Middle frontal gyrus (tissue), 1 donor: ENCODE results near the gene FRMD1.

Experiments used
- DNase-seq: peaks from one replicate; pipeline ENCODE4 v3.0.0-alpha.2; 2015; ENCODE audit warnings: low spot score; ENCODE audit errors: extremely low spot score

The FRMD1 gene

DNA sequence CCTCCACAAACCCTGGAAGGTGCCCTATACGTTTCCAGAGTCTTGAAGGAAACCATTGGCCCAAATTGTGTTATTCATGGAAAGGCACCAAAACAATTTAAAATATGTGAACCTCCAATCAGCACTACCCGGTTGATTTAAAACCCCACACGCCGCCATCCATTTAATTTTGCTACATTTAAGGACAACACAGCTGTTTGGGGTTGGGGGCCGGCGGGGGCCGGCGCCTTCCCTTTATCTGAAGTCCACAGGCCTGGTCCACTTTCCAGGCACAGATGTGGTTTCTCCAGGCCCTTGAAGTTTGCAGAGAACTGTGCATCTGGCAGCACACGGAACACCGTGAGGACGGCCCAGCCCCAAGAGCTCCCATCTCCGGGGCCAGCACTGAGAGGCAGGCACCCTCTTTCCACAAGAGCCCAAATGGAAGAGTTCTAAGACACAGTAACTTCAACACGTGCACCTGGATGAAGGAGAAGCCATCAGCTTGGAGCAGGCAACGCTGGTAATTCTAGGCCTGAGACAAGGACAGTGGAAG, 16.8 kb upstream of the FRMD1 start:
- no peak for DNase-seq

DNA sequence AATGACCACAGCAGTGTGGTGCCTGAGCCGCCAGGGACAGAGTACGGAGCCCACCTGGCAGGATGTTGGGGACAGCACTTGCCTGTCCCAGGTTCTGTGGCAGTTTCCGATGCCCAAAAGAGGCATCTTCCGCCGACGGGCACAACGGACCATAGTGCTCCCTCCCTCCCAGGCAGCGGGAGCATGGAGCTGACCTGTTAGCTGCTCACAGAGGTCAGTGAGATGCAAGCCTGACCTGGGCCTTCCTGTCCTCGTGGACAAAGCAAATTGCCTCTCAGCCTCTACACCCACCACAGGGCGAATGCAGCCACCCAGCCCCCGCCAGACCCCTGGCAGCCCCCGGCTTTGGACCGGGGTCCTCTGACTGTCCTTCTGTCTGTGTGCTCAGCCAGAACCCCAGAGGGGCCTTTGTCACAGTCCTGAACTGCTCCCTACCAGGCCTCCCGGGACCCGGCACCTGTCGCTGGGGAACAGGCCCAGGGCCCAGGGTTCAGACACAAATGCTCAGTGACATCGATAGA, 16.2 kb upstream of the FRMD1 start:
- DNase-seq: no peak

DNA sequence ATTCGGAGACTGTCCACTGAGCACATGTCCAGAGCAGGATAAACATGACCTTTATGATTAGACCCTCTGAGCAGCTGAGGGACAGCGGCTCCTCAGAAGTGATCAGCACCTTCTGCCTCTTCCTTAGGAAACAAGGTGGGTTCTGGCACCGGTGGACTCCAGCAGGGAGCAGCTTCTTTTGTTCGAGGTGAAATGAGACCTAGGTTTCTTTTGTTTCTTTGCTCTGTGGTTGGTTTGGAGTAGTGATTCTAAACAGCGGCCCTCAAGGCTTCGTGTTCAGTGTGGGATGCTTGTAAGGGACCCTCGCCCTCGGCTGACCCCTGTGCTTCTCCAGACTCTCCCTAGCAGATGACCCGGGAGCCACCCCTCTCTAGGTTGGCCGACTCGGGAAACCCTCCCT, 14.6 kb upstream of the FRMD1 start:
- no peak for DNase-seq

DNA sequence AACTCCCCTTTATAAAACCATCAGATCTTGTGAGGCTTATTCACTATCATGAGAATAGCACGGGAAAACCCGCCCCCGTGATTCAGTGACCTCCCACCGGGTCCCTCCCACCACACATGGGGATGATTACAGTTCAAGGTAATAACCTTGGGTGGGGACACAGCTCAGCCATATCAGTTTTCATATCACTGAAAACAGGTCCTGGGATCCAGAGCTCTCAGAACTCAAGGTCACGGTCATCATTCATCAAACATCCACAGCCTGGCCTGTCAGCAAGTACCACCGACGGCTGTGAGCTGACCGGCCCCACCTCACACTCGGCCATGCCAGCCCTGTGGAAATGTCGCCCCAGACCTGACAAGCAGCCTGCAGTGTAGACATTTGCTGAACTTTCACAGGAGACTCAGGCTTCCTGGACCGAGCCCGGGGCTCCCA, 14.1 kb upstream of the FRMD1 start:
- no peak for DNase-seq

DNA sequence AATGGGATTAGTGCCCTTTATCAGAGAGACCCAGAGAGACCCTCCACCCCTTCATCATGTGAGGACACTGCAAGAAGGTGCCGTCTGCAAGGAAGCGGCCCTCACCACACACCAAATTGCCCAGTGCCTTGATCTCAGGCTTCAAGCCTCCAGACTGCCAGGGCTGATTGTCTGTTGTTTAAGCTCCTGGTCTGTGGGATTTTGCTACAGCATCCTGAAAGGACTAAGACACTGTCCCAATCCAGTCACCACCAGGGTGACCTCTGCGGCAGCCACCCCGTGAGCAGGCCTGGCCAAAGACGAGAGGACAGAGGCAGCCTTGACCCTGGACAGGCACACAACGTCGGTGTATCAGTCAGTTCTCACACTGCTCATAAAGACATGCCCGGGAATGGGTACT, 13.5 kb upstream of the FRMD1 start:
- DNase-seq: no peak

DNA sequence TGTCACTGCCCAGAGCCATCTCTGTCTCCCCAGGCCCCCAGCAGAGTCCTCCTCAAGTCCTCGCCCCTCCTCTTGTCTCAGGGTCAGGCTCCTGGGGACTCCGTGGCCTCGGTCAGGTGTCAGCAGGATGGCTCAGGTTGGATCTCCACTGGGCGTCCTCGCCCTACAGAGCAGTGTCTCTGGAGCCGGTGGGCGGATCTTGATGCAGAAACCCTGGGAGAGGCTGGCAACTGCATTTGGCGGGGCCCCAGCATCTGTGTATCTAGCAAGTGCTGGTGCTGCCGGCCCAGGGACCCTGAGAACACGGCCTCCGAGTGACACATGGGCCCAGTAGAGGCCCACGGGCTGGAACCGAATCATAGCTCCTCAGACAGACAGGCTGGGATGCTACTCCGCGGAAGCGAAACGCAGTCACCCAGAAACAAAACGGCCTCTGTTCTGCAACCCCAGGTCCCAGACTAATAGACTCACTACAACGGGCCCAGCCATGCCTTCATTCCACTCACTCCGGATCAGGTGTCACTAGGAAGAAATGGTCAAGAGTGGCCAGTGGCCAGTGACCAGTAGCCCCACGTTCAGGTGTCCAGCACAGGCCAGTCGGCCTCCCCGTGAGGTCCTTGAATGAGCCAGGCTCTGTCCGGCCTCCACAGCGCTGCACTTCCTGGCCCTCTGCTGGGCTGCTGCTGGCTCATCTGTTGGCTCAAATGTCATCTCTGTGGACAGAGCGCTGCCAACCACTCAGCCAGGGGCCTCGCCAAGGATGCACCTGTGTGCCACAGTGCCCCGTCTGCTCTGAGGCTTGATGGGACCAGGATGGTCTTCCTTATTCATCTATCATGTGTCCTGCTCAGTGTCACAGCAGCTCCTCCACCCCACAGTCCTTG, 12.6 kb upstream of the FRMD1 start:
- DNase-seq: no peak

DNA sequence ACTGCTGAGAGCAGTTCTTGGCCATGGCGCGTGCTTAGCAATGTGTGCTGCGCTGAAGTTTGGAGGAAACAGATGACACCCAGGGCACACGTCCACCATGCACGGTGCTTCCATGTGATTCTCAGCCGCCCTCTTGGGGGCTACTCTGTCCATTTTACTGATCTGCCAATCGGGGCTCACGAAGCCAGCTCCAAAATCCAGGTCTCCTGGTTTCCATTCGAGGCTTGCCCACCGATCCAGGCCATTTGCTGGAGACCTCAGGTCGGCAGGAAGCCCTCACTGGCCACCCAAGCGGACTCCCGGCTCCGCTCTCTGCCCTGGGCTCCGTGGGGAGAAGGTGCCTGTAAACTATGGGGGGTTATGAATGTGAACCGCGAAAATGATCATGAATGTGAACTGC, 11.7 kb upstream of the FRMD1 start:
- no peak for DNase-seq

DNA sequence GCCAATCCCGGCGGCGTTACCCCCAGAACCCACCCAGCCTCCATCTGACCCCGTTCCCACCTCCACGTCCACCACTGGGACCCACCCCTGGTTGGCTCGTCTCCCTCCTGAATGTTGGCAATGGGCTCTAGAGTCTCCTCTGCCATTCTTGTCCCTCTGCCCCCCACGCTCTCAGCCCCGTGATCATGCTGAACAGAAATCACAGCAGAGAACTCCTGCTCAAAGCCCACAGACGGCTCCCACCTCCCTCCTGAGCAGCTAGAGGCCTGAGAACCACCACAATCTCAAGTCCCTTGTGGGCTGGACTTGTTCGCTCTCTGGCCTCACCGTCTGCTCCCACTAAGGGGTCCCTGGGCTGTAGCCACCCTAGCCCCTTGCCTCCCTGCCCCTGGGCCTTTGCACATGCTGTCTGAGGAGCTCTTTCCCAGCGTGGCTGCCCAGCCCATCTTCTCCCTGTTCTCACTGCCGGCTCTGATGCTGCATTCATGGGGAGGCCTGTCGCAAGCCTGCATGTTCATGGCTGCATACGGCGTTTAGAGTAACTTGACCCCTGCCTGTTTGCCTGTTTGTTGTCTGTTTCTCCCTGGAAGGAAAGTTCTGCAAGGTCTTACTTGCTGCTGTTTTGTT, 11.2 kb upstream of the FRMD1 start:
- no peak for DNase-seq

DNA sequence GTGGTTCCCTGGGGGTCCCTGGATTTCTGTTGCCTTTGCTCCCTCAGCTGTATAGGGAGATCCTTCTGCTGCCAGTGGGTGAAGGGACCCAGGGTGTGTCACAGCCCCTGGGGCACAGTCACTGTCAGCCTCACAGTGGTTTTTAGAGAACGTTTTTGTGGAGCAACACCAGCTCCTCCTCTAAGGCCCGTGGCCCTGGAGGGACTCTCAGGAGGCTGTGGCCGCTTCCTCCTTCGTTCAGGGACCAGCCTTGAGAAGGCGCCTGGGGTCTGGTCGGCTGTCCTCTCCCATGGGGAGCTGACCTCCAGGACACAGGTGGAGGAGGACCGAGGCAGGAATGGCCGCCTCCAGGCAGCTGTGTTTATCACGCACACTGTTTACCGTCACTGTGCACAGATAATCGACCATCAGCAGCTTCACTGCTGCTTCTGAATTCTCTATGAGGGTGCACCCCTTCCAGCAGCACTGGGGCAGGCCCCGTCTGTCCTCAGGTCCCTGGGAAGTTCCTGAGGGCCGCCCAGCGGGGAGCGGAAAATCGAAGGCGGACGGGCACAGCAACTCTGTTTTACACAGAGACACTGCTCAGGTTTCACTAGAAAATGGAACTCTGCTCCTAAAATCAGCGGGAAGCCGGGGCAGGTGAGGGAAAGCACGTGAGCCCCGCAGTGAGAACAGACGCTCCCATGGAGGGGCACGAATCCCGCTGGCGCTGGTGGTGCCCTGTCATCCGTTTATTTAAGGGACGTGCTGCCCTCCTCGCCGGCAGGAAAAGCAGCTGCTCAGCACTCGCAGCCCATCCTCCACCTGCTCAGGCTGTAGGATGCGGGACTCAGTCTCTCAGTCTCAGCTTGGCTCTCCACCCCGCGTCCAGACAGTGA, 10.4 kb upstream of the FRMD1 start:
- DNase-seq: no peak

DNA sequence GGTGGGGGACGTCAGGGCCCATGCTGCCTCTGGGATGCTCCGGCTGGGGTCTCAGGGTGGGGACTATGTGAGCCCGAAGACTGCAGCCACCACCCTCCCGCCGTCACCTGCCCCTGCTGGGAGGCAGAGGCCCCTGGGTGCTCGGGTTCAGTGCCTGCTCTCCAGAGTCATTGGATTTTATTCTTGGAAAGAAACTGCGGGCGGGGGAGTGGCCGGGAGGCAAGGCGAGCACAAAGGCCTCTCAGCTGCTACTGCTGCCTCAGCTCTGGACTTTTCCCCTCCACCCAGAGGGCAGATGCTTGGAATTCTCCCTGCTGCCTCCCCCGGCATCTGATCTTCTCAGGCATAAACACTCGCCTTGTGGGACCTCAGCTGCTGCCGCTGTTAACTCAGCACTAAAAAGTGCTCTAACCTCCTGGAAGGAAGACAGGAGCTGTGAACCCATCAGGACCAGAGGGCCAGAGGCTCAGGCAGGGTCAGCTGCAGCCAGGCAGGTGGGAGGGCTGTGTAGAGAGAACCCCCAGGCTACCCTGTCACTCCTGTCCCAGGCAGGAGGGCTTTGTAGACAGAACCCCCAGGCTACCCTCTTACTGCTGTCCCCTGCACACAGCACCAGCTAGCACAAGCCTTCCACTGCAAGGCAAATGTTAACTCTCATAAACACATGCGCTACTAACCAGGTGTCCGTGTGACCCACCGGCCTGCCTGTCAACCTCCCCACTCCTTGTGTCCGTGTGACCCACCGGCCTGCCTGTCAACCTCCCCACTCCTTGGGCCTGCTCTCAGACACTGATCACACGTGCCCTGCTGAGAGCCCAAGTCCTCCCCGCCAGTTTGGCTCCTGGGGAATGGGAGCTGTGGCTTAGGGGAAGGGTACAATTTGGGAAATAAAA, 9.4 kb upstream of the FRMD1 start:
- no peak for DNase-seq

DNA sequence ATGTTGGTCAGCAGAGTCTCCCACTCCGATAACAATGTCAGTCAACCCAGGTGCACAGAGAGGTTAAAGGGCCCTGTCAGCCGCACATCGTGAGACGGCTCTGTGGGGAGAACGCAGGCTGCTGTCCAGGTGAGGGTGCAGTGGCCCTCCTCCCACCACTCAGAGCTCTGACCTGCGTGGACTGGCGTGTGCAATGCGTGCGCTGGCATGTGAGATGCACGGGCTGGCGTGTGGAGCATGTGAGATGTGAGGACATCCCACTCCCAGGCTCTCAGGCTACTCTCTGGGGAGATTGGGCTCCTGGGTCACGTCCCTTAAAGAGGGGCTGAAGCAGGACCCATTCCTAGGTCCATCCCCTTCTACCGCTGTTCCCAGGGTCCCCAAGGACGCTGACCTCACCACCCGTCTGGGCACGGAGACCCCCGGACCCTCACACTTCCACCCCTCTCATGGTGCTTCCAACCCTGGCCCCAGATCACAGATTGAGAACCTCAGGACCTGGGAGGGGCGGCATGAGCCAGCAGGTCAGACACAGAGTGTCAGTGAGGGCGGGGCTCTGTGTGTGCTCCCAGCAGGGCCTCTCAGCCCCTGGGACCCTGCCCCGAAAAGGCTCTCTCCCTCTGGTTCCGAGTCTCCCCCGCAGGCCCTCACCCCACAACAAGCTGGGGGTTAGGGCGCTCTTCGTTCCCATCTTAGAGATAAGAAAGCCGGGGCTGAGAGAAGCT, 8.6 kb upstream of the FRMD1 start:
- DNase-seq: no peak

DNA sequence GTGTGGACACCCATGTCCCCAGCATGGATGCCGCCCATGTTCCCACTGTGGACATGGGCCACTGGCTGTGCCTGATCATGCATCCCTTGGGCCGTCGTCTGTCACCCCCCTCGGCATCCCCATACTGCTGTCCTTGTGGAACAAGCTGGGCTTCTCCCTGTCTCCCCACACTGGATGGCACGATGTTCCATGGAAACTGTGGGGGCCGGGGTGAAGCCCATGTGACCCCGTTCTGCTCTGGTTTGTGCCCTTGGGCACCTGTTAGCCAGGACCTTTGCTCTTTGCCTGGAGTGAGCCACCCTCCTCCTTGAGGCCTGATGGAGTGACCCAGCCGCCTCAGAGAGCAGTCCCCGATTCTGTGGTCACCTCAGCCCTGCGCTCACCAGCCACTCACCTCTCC, 7.6 kb upstream of the FRMD1 start:
- DNase-seq: no peak

DNA sequence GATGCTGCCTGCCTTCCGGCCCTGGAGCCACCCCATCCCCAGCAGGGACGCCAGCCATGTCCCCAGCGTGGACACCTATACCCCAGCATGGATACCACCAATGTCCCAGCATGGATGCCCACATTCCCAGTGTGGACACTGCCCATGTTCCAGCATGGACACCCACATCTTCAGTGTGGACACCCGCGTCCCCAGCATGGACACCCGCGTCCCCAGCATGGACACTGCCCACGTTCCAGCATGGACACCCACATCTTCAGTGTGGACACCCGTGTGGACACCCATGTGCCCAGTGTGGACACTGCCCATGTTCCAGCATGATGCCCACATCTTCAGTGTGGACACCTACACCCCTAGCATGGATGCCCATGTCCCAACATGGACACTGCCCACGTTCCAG, 7.1 kb upstream of the FRMD1 start:
- DNase-seq: no peak

DNA sequence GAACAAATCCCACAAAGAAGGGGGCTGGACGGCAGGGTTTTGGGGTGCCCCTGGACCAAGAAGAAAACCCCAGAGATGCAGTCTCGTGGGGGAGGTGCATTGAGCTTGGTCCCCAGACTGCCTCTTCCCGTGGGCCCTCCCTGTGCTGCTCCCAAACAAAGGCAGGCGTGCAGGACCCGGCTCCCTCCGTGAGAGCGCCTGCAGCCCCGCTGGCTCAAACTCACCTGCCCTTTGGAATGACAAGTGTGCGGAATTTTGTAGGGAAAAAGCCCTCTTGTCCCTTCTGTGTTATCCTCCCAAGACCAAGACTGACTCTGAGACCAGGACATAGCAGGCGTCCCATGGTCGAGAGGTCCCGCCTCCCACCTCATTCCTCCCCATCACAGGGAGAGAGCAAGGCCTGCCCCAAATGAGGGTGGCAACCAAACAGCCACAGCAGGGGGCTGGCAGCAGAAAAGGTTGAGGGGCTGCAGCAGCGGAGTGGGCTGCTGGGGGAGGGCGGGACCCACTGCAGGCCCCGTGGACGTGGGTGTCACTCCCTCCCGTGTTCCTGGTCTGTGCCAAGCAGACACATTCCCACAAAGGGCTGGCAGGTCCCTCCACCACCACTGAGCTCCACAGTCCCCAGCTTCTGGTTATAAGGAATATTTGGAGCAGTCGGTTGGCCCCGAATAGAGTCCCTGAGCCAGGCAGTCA, 5.6 kb upstream of the FRMD1 start:
- no peak for DNase-seq

DNA sequence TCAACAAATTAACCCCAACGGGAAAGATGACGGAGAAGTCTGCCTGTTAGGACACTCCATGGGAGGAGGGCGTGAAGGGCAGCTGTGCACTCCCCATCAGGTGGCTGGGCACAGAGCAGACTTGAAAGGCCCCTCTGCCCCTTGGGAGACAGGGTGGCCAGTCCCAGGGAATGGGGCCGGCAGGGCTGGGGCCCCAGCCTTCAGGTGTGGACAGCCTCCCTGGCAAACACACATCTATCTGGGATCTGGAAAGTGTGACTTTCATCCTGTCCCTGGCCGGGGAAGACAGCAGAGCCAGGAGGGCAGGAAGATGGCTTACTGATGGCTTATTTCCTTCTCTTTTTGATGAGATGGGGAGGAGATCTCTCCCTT, 4.5 kb upstream of the FRMD1 start:
- DNase-seq: no peak

DNA sequence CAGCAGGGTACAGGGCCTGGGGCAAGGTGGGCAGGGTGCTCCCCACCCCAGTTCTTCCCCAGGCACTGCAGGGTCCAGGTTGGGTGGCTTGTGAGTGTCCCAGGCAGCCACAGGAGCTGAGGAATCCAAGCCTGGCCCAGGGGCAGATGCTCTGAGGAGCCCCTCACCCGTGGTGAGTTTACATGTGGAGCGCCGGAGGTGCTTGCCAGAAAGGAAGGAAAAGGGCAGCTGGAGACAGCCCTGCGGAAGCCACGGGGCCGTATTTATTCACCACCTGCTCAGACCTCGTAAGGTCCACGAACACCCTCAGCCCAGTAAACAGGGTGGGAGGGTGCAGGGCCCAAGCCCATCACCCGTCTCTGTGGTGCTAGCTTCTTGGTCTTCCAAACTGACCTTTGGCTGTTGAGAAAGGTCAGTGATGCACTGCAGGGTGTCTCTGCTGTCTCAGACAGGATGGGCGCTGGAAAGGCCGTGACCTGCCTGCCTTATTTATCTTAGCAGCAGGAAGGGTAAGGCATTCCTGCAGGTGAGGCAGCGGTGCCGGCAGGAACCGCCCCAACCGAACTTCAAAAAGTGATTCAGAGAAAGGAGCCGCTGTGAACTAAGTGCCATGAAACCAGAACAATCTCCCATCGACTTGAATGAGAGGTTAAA, 4.0 kb upstream of the FRMD1 start:
- DNase-seq: no peak

DNA sequence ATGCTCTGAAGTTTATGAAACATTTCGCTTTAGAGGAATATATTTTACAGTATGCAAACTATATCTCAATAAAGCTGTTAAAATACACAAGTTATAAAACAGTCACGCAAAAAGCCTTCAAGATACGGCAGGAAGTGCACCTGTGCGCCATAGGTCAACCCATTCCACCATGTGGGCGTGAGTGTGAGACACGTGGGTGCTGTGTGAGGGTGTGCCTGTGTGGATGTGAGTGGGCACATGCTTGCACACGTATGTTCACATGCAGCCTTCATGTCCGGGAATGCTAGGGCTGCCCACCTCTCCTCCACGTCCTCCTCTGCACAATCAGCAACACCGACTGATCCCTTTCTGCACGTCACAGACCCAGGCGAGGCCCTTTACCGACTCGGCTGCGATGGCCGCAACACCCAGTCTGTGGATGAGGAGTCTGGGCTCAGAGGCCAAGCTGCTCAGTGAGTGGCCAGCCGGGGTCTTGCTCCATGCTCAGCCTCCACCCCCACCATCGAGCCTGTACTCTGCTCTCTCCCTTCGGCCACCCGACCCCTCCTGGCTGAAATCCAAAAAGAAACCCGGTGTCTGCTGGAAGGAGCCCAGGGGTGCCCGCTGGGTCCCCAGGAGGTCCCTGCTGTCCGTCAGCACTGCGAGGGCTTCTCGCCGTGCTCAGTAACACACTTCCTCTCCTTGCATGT, 3.0 kb upstream of the FRMD1 start:
- no peak for DNase-seq

DNA sequence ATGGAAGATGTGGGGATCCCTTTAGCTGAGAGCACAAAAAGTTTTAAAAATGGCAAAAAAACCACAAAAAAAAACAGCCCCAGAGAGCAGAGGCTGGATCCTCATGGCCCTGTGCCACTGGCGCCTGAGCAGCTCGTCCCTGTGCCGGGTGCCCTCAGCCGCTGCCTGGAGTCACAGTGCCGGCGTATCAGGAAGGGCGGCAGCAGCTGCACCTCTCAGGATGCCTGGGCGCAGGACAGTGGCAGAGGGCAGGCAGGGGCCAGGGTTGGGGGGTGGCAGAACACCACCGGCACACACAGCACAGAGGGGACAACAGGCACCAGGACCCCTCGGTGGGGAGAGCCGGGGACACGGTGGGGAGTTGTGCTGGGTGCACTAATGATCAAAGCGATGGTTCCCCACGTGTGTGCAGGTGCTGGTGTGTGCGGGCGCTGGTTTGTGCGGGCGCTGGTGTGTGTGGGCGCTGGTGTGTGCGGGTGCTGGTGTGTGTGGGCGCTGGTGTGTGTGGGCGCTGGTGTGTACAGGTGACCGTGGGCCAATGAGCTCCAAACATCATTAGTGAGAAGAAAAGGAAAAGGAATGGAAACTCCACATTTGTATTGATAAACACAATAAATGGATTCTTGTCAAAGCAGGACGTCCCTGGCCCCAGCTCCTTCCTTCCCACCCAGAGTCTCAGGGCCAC, 1.5 kb upstream of the FRMD1 start:
- DNase-seq: no peak
